ENCODE results near the gene UBA3. TPM values are rescaled to one million over a fixed set of nuclear protein-coding genes. Genes with fewer than 3 reads are reported as not detected.
A peak's percentile ranks its signal among the peaks of the same experiment; 100 is the strongest.

Gene UBA3
- total and polyA plus RNA-seq, 10 of the 15 experiments (the other 5 are each of a cell fraction or from before 2014, with no cell fraction given), result 72.9 to 131 (median 102) TPM

- Histone ChIP-seq H3K9ac (ENCODE audit: control insufficient read depth, insufficient read depth, low read length) (no peak overlapping the region), H3K4me2 (ENCODE audit: control insufficient read depth, insufficient read depth) (no peak overlapping the region), H3K4me1 (ENCODE audit: control insufficient read depth, insufficient read depth, low read length) (peaks cover 10% of the 10 kb centered on the region), H3K27ac (ENCODE audit: control insufficient read depth, insufficient read depth) (no peak overlapping the region), H2AFZ (ENCODE audit: control insufficient read depth, low read depth, low read length) (no peak overlapping the region), H3K36me3 (ENCODE audit: control insufficient read depth in 2 of 2, insufficient read depth in 2 of 2, low read length in 1 of 2) (peaks cover 1 to 18% of the 10 kb centered on the region in 2 experiments; a peak in 2 of 4 replicates), H4K20me1 (ENCODE audit: control insufficient read depth, insufficient read depth) (no peaks in the 10 kb centered on the region), H3K4me3 (no peak overlapping the region), H3K9me3 (replicated peaks; ENCODE audit: control insufficient read depth, insufficient read depth, low read length) (no peaks in the 10 kb centered on the region; the same call in 2 of the 3 replicates), H3K79me2 (ENCODE audit: control insufficient read depth, insufficient read depth, low read length) (no peaks in the 10 kb centered on the region; the same call in 1 of the 2 replicates), H3K27me3 (replicated peaks in 1 of 2; ENCODE audit: control insufficient read depth in 2 of 2, insufficient read depth in 2 of 2, low read length in 1 of 2) (no peaks in the 10 kb centered on the region)
- ChIA-PET POLR2A (interaction anchor here (1.0 to 1.3 kb wide), 2 partner anchors 24 to 27 kb away, joined by 3 read pairs; no protein-coding TSS in a partner anchor), RAD21 (ENCODE audit: unreplicated experiment) (interaction anchor here (0.7 to 2.2 kb wide), 2 partner anchors 23 to 34 kb away, joined by 3 to 9 read pairs; no protein-coding TSS in a partner anchor), CTCF (interaction anchor here (1.1 to 2.5 kb wide), 3 partner anchors 11 to 19 kb away, joined by 3 to 7 read pairs (median 5); no protein-coding TSS in a partner anchor), SMC1A (ENCODE audit: uncharacterized antibody, unreplicated experiment) (interaction anchor here (1.1 to 5.6 kb wide), 10 partner anchors 8 to 42 kb away, joined by 3 to 32 read pairs (median 4); partner anchors contain the start of genes TMF1 and UBA3)
- in situ Hi-C loops (cut with MboI), result no loop called here
- intact Hi-C loops (cut with micrococcal nuclease; ENCODE audit: unreplicated experiment), result no loop called here
- DNase-seq (ENCODE audit: low read depth, low spot score), result no peak
- no TSS peak for BruUV-seq (replicated peaks)
- no peak for FAIRE-seq
- TF ChIP-seq RELB (IDR thresholded peaks at IDR 0.05; ENCODE audit: low read depth), result no peak
- no peak for TF ChIP-seq SMARCA5 (IDR thresholded peaks at IDR 0.05)
- ATAC-seq, result no peak
Observed at GRCh38 chr3:69059688-69060087, 20.5 kb downstream of the UBA3 start.

DNA sequence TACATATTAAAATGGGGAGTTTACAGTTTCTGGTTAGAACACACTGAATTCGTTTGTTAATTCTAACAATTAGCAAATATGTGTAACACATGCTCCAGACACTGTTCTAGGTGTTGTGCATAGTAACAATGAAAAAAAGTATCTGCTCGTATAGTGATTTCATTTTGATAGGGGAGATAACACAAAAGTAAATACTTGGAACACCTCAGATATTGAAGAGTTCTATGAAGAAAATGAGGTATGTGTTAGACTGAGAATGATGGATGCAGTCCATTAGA lies 21.3 kb downstream of the UBA3 start:
- intact Hi-C loops (cut with micrococcal nuclease; ENCODE audit: unreplicated experiment), result no loop called here

More for the DNA sequence above, 21.3 kb downstream of the UBA3 start:
- Histone ChIP-seq H2AFZ (ENCODE audit: control insufficient read depth, low read depth, low read length) (no peak overlapping the region), H4K20me1 (ENCODE audit: control insufficient read depth, insufficient read depth) (no peaks in the 10 kb centered on the region), H3K9ac (ENCODE audit: control insufficient read depth, insufficient read depth, low read length) (no peak overlapping the region), H3K4me2 (ENCODE audit: control insufficient read depth, insufficient read depth) (peak overlapping the region; percentile 66; the same call in 1 of the 2 replicates), H3K36me3 (ENCODE audit: control insufficient read depth in 2 of 2, insufficient read depth in 2 of 2, low read length in 1 of 2) (peaks cover 1 to 18% of the 10 kb centered on the region in 2 experiments; a peak in 2 of 4 replicates), H3K9me3 (replicated peaks; ENCODE audit: control insufficient read depth, insufficient read depth, low read length) (no peaks in the 10 kb centered on the region; the same call in 2 of the 3 replicates), H3K4me1 (ENCODE audit: control insufficient read depth, insufficient read depth, low read length) (peaks cover 10% of the 10 kb centered on the region), H3K79me2 (ENCODE audit: control insufficient read depth, insufficient read depth, low read length) (no peaks in the 10 kb centered on the region; the same call in 1 of the 2 replicates), H3K27ac (ENCODE audit: control insufficient read depth, insufficient read depth) (peak overlapping the region; percentile 82), H3K27me3 (replicated peaks in 1 of 2; ENCODE audit: control insufficient read depth in 2 of 2, insufficient read depth in 2 of 2, low read length in 1 of 2) (no peaks in the 10 kb centered on the region), H3K4me3 (peak overlapping the region; percentile 31; the same call in 1 of the 2 replicates)
- FAIRE-seq, result no peak
- ATAC-seq, result peak; percentile 12; the same call in 2 of the 3 replicates
- CTCF ChIA-PET, result interaction anchor here (1.0 to 2.2 kb wide), 4 partner anchors 17 to 33 kb away, joined by 3 to 4 read pairs (median 4); no protein-coding TSS in a partner anchor
- in situ Hi-C loops (cut with MboI), result no loop called here
- no TSS peak for BruUV-seq (replicated peaks)
- SMC1A ChIA-PET (ENCODE audit: uncharacterized antibody, unreplicated experiment), result interaction anchor here (0.7 to 4.0 kb wide), 10 partner anchors 9 to 144 kb away, joined by 3 to 27 read pairs (median 4); partner anchors contain the start of gene UBA3
- no peak for DNase-seq (ENCODE audit: low read depth, low spot score)
- POLR2A ChIA-PET, result interaction anchor here (0.7 to 2.1 kb wide), 5 partner anchors 16 to 28 kb away, joined by 3 to 7 read pairs (median 5); partner anchors contain the start of gene ARL6IP5
- 21% methylated on average over 2 of the region's 2 CpGs for WGBS (ENCODE audit: insufficient coverage, insufficient replicate concordance, low lambda C conversion rate, missing lambda C conversion rate)
- RAD21 ChIA-PET (ENCODE audit: unreplicated experiment), result interaction anchor here (1.9 kb wide), 1 partner anchor 26 kb away, joined by 5 read pairs; the partner anchor contains the start of gene ARL6IP5
- TF ChIP-seq TAF1 (IDR thresholded peaks at IDR 0.05; ENCODE audit: borderline replicate concordance, low read depth, low read length) (no peak), CUX1 (IDR thresholded peaks at IDR 0.05; ENCODE audit: insufficient replicate concordance, low read depth, low read length) (no peak)
